IPS-NIHi7 (cell line): ENCODE measurements around the gene MLLT11.
"Not testable (repeated sequence)": the region's sequence is repeated elsewhere in the genome, so short reads cannot be mapped to it uniquely, and the experiment has no call there.

ENCODE experiments used
- DNase-seq: peaks from one replicate; pipeline ENCODE4 v3.0.0; 2012; ENCODE audit warnings: mixed read lengths; ENCODE audit errors: extremely low spot score

Gene MLLT11

GRCh38 chr1:151056149-151056548, 4.0 kb upstream of the MLLT11 start:
- DNase-seq, result no peak

GRCh38 chr1:151058692-151059091, 1.5 kb upstream of the MLLT11 start:
- DNase-seq, result peak; percentile 47

DNA sequence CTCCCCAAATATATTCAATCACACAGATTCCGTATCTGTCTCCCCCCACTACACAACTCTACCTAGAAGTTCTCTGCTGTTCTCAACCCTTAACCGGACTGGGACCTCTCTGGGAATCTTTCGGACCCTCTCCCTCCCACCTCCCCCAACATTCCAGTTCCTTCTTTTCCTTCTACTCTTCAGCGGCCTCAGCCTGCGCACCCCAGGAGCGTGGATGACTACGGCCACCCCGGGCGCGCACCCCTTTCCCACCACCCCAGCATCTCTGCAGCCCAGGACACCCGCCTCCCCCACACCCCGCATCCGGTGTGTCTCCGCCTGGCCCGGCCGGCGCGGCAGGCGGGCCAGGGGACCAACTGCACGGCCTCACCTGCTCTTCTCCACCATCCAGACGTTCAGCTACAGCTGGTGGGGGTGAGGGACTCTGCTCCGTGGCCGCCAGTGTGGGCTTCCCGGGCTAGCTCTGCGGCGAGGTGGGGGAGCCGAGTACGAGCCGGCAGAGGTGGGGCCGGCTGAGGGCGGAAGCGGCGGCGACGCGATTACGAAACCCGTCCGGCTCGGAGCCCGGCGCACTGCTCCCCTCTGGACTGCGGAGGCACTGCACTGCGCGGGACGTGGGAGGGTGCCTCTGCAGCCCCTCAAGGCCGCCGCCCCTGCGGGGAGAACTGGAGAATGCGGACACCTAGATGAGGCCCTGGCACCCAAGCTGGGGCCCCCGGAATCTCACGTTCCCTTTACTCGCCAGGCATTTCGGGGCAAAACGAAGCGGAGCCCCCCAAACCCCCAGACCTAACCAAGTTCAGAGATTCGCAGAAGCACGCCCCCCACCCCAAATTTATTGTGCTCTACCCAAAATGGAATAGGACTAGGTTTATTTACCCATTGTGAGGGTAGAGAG, 839 bp upstream of the MLLT11 start, which contains the start of gene CDC42SE1:
CDC42SE1 (minus strand) TSS at position 514 of the 898 bp plus-strand sequence. CDS start 3,892 bp downstream, outside the sequence.
- peak; percentile 90 for DNase-seq

- no peak for DNase-seq
These were observed 642 bp downstream of the MLLT11 start for GRCh38 chr1:151060657-151061421.

DNA sequence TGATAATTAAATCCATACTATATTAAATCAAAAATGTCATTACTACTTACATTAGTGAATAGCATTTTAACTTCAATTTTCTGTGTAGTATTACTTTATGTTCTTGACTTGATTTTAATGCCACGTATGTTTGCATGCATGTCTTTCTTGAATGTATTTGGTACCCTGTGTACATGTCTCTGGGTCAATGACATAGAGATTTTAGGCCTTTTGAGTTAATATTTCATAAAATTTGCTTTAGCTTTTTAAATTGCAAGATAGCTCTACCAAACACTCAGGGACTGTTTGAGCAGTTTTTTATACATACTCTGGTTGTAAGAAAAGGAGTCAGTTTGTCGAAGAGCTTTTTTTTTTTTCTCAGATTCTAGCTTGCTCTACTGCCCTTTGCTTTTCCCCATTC, 1.5 kb downstream of the MLLT11 start:
- no peak for DNase-seq

DNA sequence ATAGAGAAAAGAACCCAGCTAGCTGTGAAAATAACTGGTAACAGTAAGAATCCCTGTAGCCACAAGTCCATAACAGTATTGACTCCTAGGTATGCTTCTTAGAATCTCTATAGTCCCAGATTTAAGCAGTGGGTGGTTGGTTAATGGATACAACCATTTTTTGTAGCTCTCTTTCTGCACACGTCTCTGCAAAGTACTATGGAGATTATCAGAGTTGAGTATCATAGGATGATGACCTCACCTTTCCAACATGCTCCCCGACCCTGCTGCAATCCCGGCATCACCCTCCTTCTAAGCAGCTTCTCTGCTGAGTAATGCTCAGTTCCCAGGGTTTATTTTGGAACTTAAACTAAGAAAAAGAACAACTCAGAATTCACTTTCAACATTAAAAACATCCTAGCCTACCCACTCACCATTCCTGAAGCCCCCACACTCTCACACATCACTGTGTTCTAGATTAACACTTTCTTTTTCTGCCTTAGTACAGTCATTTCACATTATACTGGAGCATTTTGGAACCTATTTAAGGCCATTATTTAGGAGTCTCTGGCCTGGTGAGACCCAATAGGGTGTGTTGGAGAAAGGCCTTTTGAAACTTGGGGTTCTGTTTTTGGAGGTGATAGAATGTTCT, 2.7 kb downstream of the MLLT11 start:
- DNase-seq, result no peak

DNA sequence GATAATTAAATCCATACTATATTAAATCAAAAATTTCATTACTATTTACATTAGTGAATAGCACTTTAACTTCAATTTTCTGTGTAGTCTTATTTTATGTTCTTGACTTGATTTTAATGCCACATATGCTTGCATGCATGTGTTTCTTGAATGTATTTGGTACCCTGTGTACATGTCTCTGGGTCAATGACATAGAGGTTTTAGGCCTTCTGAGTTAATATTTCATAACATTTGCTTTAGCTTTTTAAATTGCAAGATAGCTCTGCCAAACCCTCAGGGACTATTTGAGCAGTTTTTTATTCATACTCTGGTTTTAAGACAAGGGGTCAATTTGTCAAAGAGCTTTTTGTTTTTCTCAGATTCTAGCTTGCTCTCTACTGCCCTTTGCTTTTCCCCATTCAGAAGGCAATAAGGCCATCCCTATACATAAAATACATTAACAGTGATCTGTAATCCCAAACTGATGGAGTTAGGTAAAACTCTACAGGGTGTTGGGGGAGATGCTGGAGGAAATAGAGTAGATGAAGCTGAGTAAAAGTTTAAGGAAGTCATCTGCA, 5.0 kb downstream of the MLLT11 start:
- DNase-seq, result no peak

DNA sequence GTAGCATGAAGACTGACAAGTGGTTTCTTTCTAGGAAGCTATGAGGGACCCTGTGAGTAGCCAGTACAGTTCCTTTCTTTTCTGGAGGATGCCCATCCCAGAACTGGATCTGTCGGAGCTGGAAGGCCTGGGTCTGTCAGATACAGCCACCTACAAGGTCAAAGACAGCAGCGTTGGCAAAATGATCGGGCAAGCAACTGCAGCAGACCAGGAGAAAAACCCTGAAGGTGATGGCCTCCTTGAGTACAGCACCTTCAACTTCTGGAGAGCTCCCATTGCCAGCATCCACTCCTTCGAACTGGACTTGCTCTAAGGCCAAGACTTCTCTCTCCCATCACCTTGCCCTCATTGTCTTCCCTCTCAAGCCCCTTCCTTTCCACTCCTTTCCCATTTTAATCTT, 7.0 kb downstream of the MLLT11 start:
- no peak for DNase-seq

GRCh38 chr1:151069103-151069486, 8.9 kb downstream of the MLLT11 start:
- no peak for DNase-seq

DNA sequence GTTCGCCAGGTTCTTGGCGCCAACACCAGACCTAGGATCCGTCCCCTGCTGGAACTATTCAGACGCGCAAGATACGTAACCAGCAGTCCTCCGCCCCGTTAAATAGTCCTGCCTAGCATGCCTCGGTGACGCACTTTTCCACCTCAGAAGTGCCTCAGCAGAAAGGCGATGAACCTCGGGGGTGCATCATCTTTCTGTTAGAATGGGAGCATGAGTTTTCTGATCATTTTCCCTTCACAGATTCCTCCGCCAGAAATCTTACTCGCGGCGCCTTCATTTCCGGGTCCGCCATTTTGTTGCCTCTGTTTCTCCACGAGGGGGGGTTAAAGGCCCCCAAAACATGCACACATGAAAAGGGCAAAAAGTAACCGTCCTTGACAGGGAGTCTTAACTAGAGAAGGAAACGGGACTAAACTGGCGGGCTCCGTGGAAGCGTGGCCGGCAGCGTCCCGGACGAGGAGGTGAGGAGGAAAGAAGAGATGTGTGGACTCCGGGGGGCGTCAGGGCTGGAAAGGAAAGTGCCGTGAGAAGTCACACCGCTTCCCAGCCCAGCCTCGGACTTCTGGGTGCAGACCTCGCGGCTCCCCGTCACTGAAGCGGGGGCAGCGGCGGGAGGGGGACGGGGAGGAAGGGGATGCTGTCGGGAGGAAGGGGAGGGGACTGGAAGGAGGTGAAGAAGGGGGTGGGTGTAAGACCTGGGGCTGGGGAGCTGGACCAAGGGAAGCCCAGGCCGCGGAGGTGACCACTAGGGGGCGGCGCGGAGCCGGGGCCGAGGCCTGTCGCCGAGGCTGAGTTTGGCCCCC, 10.5 kb downstream of the MLLT11 start, which contains the start of gene GABPB2:
GABPB2 (plus strand) TSS at position 288 of the 803 bp plus-strand sequence. CDS start 17,429 bp downstream, outside the sequence.
- DNase-seq, result peak; percentile 94

GRCh38 chr1:151072224-151072623, 12.0 kb downstream of the MLLT11 start:
- no peak for DNase-seq

- DNase-seq, result no peak
These were observed 25.9 kb downstream of the MLLT11 start for GRCh38 chr1:151085953-151086559.

GRCh38 chr1:151097426-151097825, 37.2 kb downstream of the MLLT11 start:
- DNase-seq, result not testable (repeated sequence)

DNA sequence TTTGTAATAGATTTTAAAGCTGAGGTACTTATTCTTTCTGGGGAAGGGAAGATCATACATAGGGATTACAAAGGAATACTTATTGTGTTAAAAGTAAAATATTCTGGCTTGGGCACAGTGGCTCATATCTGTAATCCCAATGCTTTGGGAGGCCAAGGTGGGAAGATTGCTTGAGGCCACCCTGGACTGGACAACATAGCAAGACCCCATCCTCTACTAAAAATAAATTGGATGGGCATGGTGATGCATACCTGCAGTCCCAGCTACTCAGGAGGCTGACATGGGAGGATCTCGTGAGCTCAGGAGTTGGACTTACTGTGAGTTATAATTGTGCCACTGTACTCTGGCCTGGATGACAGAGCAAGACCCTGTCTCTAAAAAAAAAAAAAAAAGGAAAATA, 37.9 kb downstream of the MLLT11 start:
- DNase-seq, result no peak

- no peak for DNase-seq
These were observed 44.4 kb downstream of the MLLT11 start for GRCh38 chr1:151104630-151105029.

GRCh38 chr1:151106894-151107293, 46.7 kb downstream of the MLLT11 start:
- DNase-seq, result no peak

- no peak for DNase-seq
These were observed 48.1 kb downstream of the MLLT11 start for GRCh38 chr1:151108331-151108730.

DNA sequence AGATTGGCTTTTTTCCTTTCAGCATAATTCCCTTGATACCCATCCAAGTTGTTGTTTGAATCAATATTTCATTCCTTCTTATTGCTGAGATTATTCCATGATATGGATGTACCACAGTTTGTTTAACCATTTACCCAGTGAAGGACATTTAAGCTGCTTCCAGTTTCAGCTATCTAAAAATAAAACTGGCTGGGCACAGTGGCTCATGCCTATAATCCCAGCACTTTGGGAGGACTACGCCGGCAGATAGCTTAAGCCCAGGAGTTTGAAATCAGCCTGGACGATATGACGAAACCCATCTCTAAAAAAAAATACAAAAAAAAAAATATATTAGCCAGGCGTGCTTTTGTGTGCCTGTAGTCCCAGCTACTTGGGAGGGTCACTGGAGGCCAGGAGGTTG, 53.7 kb downstream of the MLLT11 start:
- no peak for DNase-seq
